ENCODE results near the gene ADM5. TPM values are rescaled to one million over a fixed set of nuclear protein-coding genes. Genes with fewer than 3 reads are reported as not detected.

Gene ADM5
- total RNA-seq, 2 experiments from 2014 or later: 5.2 to 6.2 TPM

- Mint-ChIP-seq H3K4me3 (no peak overlapping the region), H3K36me3 (ENCODE audit: low read depth) (peaks cover 36% of the 10 kb centered on the region), H3K27ac (no peak overlapping the region)
Measured at GRCh38 chr19:49655570-49656455, 33.6 kb upstream of the ADM5 start.

GRCh38 chr19:49656456-49657109 lies 32.8 kb upstream of the ADM5 start:
- no peaks in the 10 kb centered on the region for H3K27me3 Mint-ChIP-seq
- ATAC-seq: no peak
- POLR2A ChIA-PET: interaction anchor here (0.6 to 1.8 kb wide), 8 partner anchors 9 to 347 kb away, joined by 3 to 9 read pairs (median 3); partner anchors contain the start of genes BCL2L12, IRF3 and SCAF1
- peaks cover 34% of the 10 kb centered on the region for H3K36me3 Mint-ChIP-seq (ENCODE audit: low read depth)
- peaks cover 5% of the 10 kb centered on the region for H3K4me1 Mint-ChIP-seq (ENCODE audit: low read depth)
- no peak for DNase-seq
- H3K9me3 Mint-ChIP-seq: no peaks in the 10 kb centered on the region
- H3K27ac Mint-ChIP-seq: no peak overlapping the region
- CTCF ChIA-PET: interaction anchor here (1.3 kb wide), 1 partner anchor 16 kb away, joined by 4 read pairs; no protein-coding TSS in a partner anchor
- intact Hi-C loops (cut with micrococcal nuclease): no loop called here
- H3K4me3 Mint-ChIP-seq: no peak overlapping the region
- TF ChIP-seq, protein P1, sequence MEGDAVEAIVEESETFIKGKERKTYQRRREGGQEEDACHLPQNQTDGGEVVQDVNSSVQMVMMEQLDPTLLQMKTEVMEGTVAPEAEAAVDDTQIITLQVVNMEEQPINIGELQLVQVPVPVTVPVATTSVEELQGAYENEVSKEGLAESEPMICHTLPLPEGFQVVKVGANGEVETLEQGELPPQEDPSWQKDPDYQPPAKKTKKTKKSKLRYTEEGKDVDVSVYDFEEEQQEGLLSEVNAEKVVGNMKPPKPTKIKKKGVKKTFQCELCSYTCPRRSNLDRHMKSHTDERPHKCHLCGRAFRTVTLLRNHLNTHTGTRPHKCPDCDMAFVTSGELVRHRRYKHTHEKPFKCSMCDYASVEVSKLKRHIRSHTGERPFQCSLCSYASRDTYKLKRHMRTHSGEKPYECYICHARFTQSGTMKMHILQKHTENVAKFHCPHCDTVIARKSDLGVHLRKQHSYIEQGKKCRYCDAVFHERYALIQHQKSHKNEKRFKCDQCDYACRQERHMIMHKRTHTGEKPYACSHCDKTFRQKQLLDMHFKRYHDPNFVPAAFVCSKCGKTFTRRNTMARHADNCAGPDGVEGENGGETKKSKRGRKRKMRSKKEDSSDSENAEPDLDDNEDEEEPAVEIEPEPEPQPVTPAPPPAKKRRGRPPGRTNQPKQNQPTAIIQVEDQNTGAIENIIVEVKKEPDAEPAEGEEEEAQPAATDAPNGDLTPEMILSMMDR (IDR thresholded peaks at IDR 0.05): no peak

More at GRCh38 chr19:49655570-49656455, 33.6 kb upstream of the ADM5 start:
- ChIA-PET POLR2A (interaction anchor here (0.8 to 1.8 kb wide), 8 partner anchors 8 to 348 kb away, joined by 3 to 9 read pairs (median 3); partner anchors contain the start of genes BCL2L12, IRF3 and SCAF1), CTCF (interaction anchor here (0.8 to 1.3 kb wide), 3 partner anchors 17 to 61 kb away, joined by 3 to 4 read pairs (median 3); no protein-coding TSS in a partner anchor)
- Mint-ChIP-seq H3K27me3 (no peaks in the 10 kb centered on the region), H3K9me3 (no peaks in the 10 kb centered on the region), H3K4me1 (ENCODE audit: low read depth) (peaks cover 5% of the 10 kb centered on the region)
- no peak for DNase-seq
- intact Hi-C loops (cut with micrococcal nuclease): no loop called here
- ATAC-seq: no peak
- TF ChIP-seq, protein P1 (IDR thresholded peaks at IDR 0.05): no peak

- no peaks in the 10 kb centered on the region for H3K27me3 Mint-ChIP-seq
- ChIA-PET CTCF (no interaction called here), POLR2A (interaction anchor here (0.6 to 1.8 kb wide), 4 partner anchors 14 to 116 kb away, joined by 3 to 9 read pairs (median 4); partner anchors contain the start of gene SCAF1)
- no peak for DNase-seq
- H3K4me3 Mint-ChIP-seq: no peak overlapping the region
- H3K4me1 Mint-ChIP-seq (ENCODE audit: low read depth): peaks cover 8% of the 10 kb centered on the region
- peaks cover 40% of the 10 kb centered on the region for H3K36me3 Mint-ChIP-seq (ENCODE audit: low read depth)
- H3K27ac Mint-ChIP-seq: no peak overlapping the region
- TF ChIP-seq, protein P1 (IDR thresholded peaks at IDR 0.05): no peak
- H3K9me3 Mint-ChIP-seq: no peaks in the 10 kb centered on the region
- no peak for ATAC-seq
- intact Hi-C loops (cut with micrococcal nuclease): no loop called here
Measured at GRCh38 chr19:49657493-49658138, 31.8 kb upstream of the ADM5 start.

GRCh38 chr19:49658139-49658517 lies 31.3 kb upstream of the ADM5 start:
- POLR2A ChIA-PET: interaction anchor here (1.1 kb wide), 1 partner anchor 14 kb away, joined by 5 read pairs; no protein-coding TSS in a partner anchor
- H3K36me3 Mint-ChIP-seq (ENCODE audit: low read depth): peaks cover 43% of the 10 kb centered on the region
- CTCF ChIA-PET: no interaction called here

More at GRCh38 chr19:49658139-49658517, 31.3 kb upstream of the ADM5 start:
- H3K9me3 Mint-ChIP-seq: no peaks in the 10 kb centered on the region
- intact Hi-C loops (cut with micrococcal nuclease): no loop called here
- no peaks in the 10 kb centered on the region for H3K27me3 Mint-ChIP-seq
- no peak overlapping the region for H3K27ac Mint-ChIP-seq
- DNase-seq (no peak), ATAC-seq (no peak)
- peaks cover 13% of the 10 kb centered on the region for H3K4me1 Mint-ChIP-seq (ENCODE audit: low read depth)
- TF ChIP-seq, protein P1 (IDR thresholded peaks at IDR 0.05): no peak
- H3K4me3 Mint-ChIP-seq: no peak overlapping the region

Measured in activated CD8-positive, alpha-beta T cell treated with anti-CD3 and anti-CD28 coated beads for 36 hours (primary cell).